OCI-LY3 (cell line): Measurements from ENCODE around the gene RPAIN.

Source experiments
- EZH2phosphoT487 ChIP-seq: fragments of 200-600 bp; shearing (Covaris generic); IDR thresholded peaks from 2 replicates; pipeline ENCODE4 v1.6.1; 2018; ENCODE audit warnings: antibody characterized with exemption, mixed run types, low read depth
- TF ChIP-seq, protein P1 (sequence below): fragments of 200-600, 300-600 bp; sonication (generic); IDR thresholded peaks from 2 replicates; pipeline ENCODE4 v1.5.1; 2014; ENCODE audit warnings: antibody characterized with exemption, low read length, low read depth

DNA sequence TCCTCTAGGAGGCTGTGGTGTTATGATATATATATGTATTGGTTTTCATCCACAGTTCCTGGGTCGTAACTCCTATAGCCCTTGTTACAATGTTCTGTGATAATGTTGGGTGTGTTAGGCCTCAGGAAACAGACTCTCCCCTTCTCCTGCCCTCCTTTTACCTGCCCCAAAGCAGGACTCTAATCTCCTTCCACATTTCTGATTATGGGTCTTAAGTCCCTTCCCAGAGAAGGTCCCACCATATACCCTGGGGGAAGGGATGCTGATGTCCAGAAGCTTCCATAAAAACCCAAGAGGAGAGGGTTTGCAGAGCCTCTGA is 19.4 kb downstream of the RPAIN start:
- TF ChIP-seq, protein P1, sequence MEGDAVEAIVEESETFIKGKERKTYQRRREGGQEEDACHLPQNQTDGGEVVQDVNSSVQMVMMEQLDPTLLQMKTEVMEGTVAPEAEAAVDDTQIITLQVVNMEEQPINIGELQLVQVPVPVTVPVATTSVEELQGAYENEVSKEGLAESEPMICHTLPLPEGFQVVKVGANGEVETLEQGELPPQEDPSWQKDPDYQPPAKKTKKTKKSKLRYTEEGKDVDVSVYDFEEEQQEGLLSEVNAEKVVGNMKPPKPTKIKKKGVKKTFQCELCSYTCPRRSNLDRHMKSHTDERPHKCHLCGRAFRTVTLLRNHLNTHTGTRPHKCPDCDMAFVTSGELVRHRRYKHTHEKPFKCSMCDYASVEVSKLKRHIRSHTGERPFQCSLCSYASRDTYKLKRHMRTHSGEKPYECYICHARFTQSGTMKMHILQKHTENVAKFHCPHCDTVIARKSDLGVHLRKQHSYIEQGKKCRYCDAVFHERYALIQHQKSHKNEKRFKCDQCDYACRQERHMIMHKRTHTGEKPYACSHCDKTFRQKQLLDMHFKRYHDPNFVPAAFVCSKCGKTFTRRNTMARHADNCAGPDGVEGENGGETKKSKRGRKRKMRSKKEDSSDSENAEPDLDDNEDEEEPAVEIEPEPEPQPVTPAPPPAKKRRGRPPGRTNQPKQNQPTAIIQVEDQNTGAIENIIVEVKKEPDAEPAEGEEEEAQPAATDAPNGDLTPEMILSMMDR = no peak
- TF ChIP-seq EZH2phosphoT487 = no peak
